ENCODE results near the gene SIGLEC7.

SIGLEC7 gene

GRCh38 chr19:51101171-51101865 lies 40.8 kb upstream of the SIGLEC7 start:
- H3K36me3 ChIP-seq: peaks cover 13% of the 10 kb centered on the region

GRCh38 chr19:51102991-51103390 lies 39.1 kb upstream of the SIGLEC7 start:
- Histone ChIP-seq H3K4me3 (ENCODE audit: low read depth in 1 of 2, low read length in 1 of 2) (no peak overlapping the region), H3K4me1 (ENCODE audit: control insufficient read depth in 1 of 2, insufficient read depth in 1 of 2, low read depth in 1 of 2, low read length in 1 of 2) (peaks cover 9 to 12% of the 10 kb centered on the region in 2 experiments), H3K27ac (no peak overlapping the region), H3K27me3 (no peaks in the 10 kb centered on the region), H3K36me3 (peaks cover 13% of the 10 kb centered on the region), H3K9me3 (no peaks in the 10 kb centered on the region)
- TF ChIP-seq, protein P1, sequence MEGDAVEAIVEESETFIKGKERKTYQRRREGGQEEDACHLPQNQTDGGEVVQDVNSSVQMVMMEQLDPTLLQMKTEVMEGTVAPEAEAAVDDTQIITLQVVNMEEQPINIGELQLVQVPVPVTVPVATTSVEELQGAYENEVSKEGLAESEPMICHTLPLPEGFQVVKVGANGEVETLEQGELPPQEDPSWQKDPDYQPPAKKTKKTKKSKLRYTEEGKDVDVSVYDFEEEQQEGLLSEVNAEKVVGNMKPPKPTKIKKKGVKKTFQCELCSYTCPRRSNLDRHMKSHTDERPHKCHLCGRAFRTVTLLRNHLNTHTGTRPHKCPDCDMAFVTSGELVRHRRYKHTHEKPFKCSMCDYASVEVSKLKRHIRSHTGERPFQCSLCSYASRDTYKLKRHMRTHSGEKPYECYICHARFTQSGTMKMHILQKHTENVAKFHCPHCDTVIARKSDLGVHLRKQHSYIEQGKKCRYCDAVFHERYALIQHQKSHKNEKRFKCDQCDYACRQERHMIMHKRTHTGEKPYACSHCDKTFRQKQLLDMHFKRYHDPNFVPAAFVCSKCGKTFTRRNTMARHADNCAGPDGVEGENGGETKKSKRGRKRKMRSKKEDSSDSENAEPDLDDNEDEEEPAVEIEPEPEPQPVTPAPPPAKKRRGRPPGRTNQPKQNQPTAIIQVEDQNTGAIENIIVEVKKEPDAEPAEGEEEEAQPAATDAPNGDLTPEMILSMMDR (IDR thresholded peaks at IDR 0.05): no peak

More at GRCh38 chr19:51101171-51101865, 40.8 kb upstream of the SIGLEC7 start:
- TF ChIP-seq, protein P1 (IDR thresholded peaks at IDR 0.05): no peak
- Histone ChIP-seq H3K4me3 (ENCODE audit: low read depth in 1 of 2, low read length in 1 of 2) (no peak overlapping the region), H3K27ac (no peak overlapping the region), H3K4me1 (ENCODE audit: control insufficient read depth in 1 of 2, insufficient read depth in 1 of 2, low read depth in 1 of 2, low read length in 1 of 2) (peaks cover 10 to 18% of the 10 kb centered on the region in 2 experiments), H3K27me3 (no peaks in the 10 kb centered on the region), H3K9me3 (no peaks in the 10 kb centered on the region)

- Histone ChIP-seq H3K36me3 (peaks cover 13% of the 10 kb centered on the region), H3K4me1 (ENCODE audit: control insufficient read depth in 1 of 2, insufficient read depth in 1 of 2, low read depth in 1 of 2, low read length in 1 of 2) (peaks cover 14 to 17% of the 10 kb centered on the region in 2 experiments), H3K27ac (no peak overlapping the region), H3K4me3 (ENCODE audit: low read depth in 1 of 2, low read length in 1 of 2) (no peak overlapping the region), H3K27me3 (no peaks in the 10 kb centered on the region), H3K9me3 (no peaks in the 10 kb centered on the region)
- TF ChIP-seq, protein P1 (IDR thresholded peaks at IDR 0.05): no peak
Observed at GRCh38 chr19:51103926-51104341, 38.2 kb upstream of the SIGLEC7 start.

DNA sequence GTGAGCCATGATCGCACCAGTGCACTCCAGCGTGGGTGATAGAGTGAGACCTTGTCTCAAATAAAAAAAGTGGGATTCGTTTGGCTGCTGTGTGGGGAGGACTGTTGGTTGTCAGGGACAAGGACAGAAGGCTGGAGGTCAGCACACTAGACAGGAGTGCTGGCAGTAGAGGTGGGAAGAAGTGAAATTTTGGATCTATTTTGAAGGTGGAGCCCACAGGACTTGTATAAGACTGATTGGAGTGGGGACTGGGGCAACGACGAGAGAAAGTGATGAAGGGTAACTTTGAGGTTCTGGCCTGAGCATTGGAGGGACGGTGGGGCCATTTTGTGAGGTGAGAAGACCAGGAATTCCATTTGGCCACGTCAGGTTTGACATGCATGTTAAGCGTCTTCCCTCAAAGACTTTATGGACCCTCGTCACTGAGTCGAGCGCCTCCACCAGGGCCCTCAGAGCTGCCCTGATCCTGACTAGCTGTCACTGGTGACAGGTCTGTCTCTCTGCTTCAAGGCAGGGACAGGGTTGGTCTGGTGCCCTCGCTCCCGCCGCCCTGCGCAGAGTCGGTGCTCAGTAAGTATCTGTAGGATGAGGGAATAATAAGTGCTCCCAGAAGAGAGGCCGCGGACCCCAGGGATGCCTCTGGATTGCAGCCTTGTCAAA lies 34.6 kb upstream of the SIGLEC7 start:
- H3K9me3 ChIP-seq: no peaks in the 10 kb centered on the region
- no peaks in the 10 kb centered on the region for H3K27me3 ChIP-seq
- TF ChIP-seq, protein P1 (IDR thresholded peaks at IDR 0.05): no peak
- peak overlapping the region; percentile 84 for H3K27ac ChIP-seq
- H3K36me3 ChIP-seq: peaks cover 11% of the 10 kb centered on the region
- H3K4me3 ChIP-seq (ENCODE audit: low read depth in 1 of 2, low read length in 1 of 2): peak overlapping the region; percentile 78 to 87
- H3K4me1 ChIP-seq (ENCODE audit: control insufficient read depth in 1 of 2, insufficient read depth in 1 of 2, low read depth in 1 of 2, low read length in 1 of 2): peaks cover 47 to 53% of the 10 kb centered on the region in 2 experiments

- TF ChIP-seq, protein P1 (IDR thresholded peaks at IDR 0.05): peak; percentile 73
- no peaks in the 10 kb centered on the region for H3K9me3 ChIP-seq
- peak within 1 kb of the TSS; percentile 78 to 87 for H3K4me3 ChIP-seq (ENCODE audit: low read depth in 1 of 2, low read length in 1 of 2)
- H3K4me1 ChIP-seq (ENCODE audit: control insufficient read depth in 1 of 2, insufficient read depth in 1 of 2, low read depth in 1 of 2, low read length in 1 of 2): peaks cover 54 to 60% of the 10 kb centered on the region in 2 experiments
- H3K27me3 ChIP-seq: no peaks in the 10 kb centered on the region
- peak within 1 kb of the TSS; percentile 84 for H3K27ac ChIP-seq
- H3K36me3 ChIP-seq: peaks cover 4% of the 10 kb centered on the region
Observed at GRCh38 chr19:51108066-51108804, 33.9 kb upstream of the SIGLEC7 start, which contains the start of gene CTU1. CTU1 (minus strand) TSS chr19:51108409; CDS start chr19:51104569, 3,840 bp downstream.

All from neutrophil (primary cell).